Nephron (organoid): ENCODE measurements around the gene IFT57.

ENCODE experiments used
- H3K27ac Mint-ChIP-seq, 3 experiments: 2 replicates each; pipeline ENCODE4 v1.8.0; 2020; ENCODE audit warnings: mixed read lengths in 3 of 3, mild to moderate bottlenecking in 2 of 3, moderate library complexity in 1 of 3
- H3K27me3 Mint-ChIP-seq: 2 replicates; pipeline ENCODE4 v1.8.0; 2021; ENCODE audit warnings: low read depth, mild to moderate bottlenecking, moderate library complexity, mixed read lengths
- H3K36me3 Mint-ChIP-seq: 2 replicates; pipeline ENCODE4 v1.8.0; 2020; ENCODE audit warnings: low read depth, mixed read lengths
- H3K4me1 Mint-ChIP-seq: 2 replicates; pipeline ENCODE4 v1.8.0; 2020; ENCODE audit warnings: mixed read lengths
- H3K4me3 Mint-ChIP-seq, 3 experiments: 2 replicates each; pipeline ENCODE4 v1.8.0; 2020; ENCODE audit warnings: mild to moderate bottlenecking in 3 of 3, mixed read lengths in 3 of 3, moderate library complexity in 2 of 3
- H3K9me3 Mint-ChIP-seq: 2 replicates; pipeline ENCODE4 v1.8.0; 2020; ENCODE audit warnings: mixed read lengths
- CTCF ChIP-seq, 3 experiments: fragments of 200-600 bp; sonication (generic); IDR thresholded peaks; one replicate each; pipeline ENCODE4 v1.5.0; 2021; ENCODE audit warnings: antibody characterized with exemption in 3 of 3; ENCODE audit not compliant: unreplicated experiment in 3 of 3

Gene IFT57

GRCh38 chr3:108239082-108239481 lies 16.9 kb upstream of the IFT57 start:
- no peak for TF ChIP-seq CTCF (IDR thresholded peaks at IDR 0.05; ENCODE audit: unreplicated experiment in 3 of 3)
- Mint-ChIP-seq H3K27ac (no peak overlapping the region), H3K4me1 (no peaks in the 10 kb centered on the region), H3K4me3 (no peak overlapping the region), H3K9me3 (no peaks in the 10 kb centered on the region), H3K27me3 (peaks cover 3% of the 10 kb centered on the region), H3K36me3 (no peaks in the 10 kb centered on the region)

GRCh38 chr3:108235290-108235689 lies 13.1 kb upstream of the IFT57 start:
- no peak overlapping the region for H3K27ac Mint-ChIP-seq
- no peaks in the 10 kb centered on the region for H3K4me1 Mint-ChIP-seq
- H3K27me3 Mint-ChIP-seq: peaks cover 3% of the 10 kb centered on the region
- no peak for TF ChIP-seq CTCF (IDR thresholded peaks at IDR 0.05; ENCODE audit: unreplicated experiment in 3 of 3)
- H3K4me3 Mint-ChIP-seq: no peak overlapping the region
- H3K36me3 Mint-ChIP-seq: no peaks in the 10 kb centered on the region
- no peaks in the 10 kb centered on the region for H3K9me3 Mint-ChIP-seq

- TF ChIP-seq CTCF (IDR thresholded peaks at IDR 0.05; ENCODE audit: unreplicated experiment in 3 of 3): no peak
- peaks cover 3% of the 10 kb centered on the region for H3K27me3 Mint-ChIP-seq
- H3K27ac Mint-ChIP-seq: no peak overlapping the region
- H3K4me1 Mint-ChIP-seq: no peaks in the 10 kb centered on the region
- H3K36me3 Mint-ChIP-seq: no peaks in the 10 kb centered on the region
- H3K4me3 Mint-ChIP-seq: no peak overlapping the region
- H3K9me3 Mint-ChIP-seq: no peaks in the 10 kb centered on the region
Measured at GRCh38 chr3:108234387-108234957, 12.2 kb upstream of the IFT57 start.

- no peaks in the 10 kb centered on the region for H3K27me3 Mint-ChIP-seq
- peak overlapping the region in 1 of 3 experiments; percentile 16 for H3K27ac Mint-ChIP-seq
- no peak overlapping the region for H3K4me3 Mint-ChIP-seq
- peaks cover 13% of the 10 kb centered on the region for H3K4me1 Mint-ChIP-seq
- no peak for TF ChIP-seq CTCF (IDR thresholded peaks at IDR 0.05; ENCODE audit: unreplicated experiment in 3 of 3)
- H3K36me3 Mint-ChIP-seq: no peaks in the 10 kb centered on the region
- H3K9me3 Mint-ChIP-seq: no peaks in the 10 kb centered on the region
Measured at GRCh38 chr3:108228286-108228685, 6.1 kb upstream of the IFT57 start.

GRCh38 chr3:108227131-108227530 lies 4.9 kb upstream of the IFT57 start:
- H3K27ac Mint-ChIP-seq: no peak overlapping the region
- H3K4me3 Mint-ChIP-seq: no peak overlapping the region
- H3K36me3 Mint-ChIP-seq: no peaks in the 10 kb centered on the region
- peaks cover 19% of the 10 kb centered on the region for H3K4me1 Mint-ChIP-seq
- no peak for TF ChIP-seq CTCF (IDR thresholded peaks at IDR 0.05; ENCODE audit: unreplicated experiment in 3 of 3)
- H3K9me3 Mint-ChIP-seq: no peaks in the 10 kb centered on the region
- no peaks in the 10 kb centered on the region for H3K27me3 Mint-ChIP-seq

GRCh38 chr3:108225221-108225620 lies 3.0 kb upstream of the IFT57 start:
- no peaks in the 10 kb centered on the region for H3K9me3 Mint-ChIP-seq
- H3K27ac Mint-ChIP-seq: no peak overlapping the region
- TF ChIP-seq CTCF (IDR thresholded peaks at IDR 0.05; ENCODE audit: unreplicated experiment in 3 of 3): no peak
- peaks cover 37% of the 10 kb centered on the region for H3K4me1 Mint-ChIP-seq
- H3K36me3 Mint-ChIP-seq: no peaks in the 10 kb centered on the region
- no peak overlapping the region for H3K4me3 Mint-ChIP-seq
- H3K27me3 Mint-ChIP-seq: no peaks in the 10 kb centered on the region
